HG03432 (cell line): ENCODE measurements around the gene CREBBP.

Source experiments
- ATAC-seq: cut with Tn5 transposase; IDR thresholded peaks from one replicate; pipeline ENCODE4 v1.9.1; 2021; ENCODE audit warnings: mild to moderate bottlenecking, moderate library complexity; ENCODE audit not compliant: unreplicated experiment

Gene CREBBP

DNA sequence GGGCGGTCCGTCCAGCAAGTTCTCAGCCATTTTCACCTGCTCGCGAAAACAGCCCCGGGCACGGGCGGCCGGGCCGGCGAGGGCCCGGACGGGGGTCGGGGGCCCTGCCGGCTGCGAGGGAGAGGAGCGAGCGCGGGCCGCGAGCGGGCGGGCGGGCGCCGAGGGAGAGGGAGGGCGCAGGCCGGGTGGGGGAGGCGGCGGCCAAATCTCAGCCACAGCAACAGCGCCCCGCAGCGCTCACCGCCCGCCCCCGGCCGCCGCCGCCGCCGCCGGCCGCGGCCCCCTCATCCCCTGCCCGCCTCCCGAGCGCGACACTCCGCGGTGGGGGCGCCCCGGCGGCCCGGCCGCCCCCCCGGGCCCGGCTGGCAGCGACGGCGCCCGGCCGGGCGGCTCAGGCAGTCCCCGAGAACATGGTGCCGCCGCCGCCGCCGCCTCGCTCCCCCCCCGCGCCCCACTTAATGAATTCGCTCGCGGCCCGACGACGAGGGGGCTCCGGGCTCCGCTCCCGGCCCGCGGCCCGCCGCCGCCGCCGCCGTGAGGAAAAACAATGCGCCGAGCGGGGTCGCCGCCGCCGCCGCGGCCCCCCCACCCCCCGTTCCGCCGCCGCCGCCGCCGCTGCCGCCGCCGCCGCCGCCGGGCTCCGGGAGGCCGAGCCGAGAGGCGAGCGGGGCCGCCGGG lies 487 bp downstream of the CREBBP start:
- peak; percentile 64 for ATAC-seq

GRCh38 chr16:3879258-3879886 lies 1.1 kb downstream of the CREBBP start:
- ATAC-seq: peak; percentile 22

- no peak for ATAC-seq
These were observed 1.9 kb downstream of the CREBBP start for GRCh38 chr16:3878610-3879009.

- no peak for ATAC-seq
These were observed 3.8 kb downstream of the CREBBP start for GRCh38 chr16:3876695-3877094.

- ATAC-seq: no peak
These were observed 4.4 kb downstream of the CREBBP start for GRCh38 chr16:3876160-3876559.

DNA sequence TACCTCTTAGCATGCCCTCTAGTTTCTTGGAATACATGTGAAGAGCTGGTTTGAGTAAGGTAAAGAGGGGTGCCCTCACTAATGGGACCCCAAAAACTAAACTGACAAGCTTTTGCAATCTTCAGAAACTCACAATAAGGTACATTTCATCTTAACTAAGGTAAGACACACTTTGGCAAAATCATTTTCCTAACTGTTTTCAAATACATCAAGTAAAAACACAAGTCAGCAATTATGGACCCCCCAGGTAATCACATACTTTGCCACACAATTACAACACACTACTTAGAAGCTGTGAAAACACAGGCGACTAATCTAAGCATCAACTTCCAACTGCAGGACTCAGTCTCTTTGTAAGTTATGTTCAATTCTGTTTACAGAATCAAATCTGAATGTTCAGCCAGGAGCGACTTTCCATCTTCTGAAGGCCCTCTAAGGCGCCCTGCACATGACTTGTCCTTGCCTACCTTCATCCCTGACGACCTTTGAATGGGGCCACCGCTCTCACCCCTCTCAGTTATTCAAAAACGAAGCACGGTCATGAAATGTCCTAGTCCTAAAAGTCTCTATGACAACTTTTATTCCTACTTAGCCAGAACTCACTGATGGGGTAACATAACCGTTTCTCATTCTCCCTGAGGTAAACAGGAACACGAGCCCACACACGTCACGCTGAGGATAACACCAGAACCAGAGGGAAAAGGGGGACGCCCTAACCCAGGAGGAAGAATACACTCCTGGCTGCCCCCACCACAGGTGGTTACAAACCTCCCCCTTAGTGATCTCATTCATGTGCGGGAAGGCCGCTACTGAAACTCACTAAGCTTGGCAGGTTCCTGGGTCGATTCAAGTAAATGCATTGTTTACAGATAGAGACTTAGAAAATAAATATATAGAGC lies 5.5 kb downstream of the CREBBP start:
- no peak for ATAC-seq

- no peak for ATAC-seq
These were observed 6.3 kb downstream of the CREBBP start for GRCh38 chr16:3874242-3874641.

GRCh38 chr16:3873482-3874173 lies 6.9 kb downstream of the CREBBP start:
- ATAC-seq: no peak

DNA sequence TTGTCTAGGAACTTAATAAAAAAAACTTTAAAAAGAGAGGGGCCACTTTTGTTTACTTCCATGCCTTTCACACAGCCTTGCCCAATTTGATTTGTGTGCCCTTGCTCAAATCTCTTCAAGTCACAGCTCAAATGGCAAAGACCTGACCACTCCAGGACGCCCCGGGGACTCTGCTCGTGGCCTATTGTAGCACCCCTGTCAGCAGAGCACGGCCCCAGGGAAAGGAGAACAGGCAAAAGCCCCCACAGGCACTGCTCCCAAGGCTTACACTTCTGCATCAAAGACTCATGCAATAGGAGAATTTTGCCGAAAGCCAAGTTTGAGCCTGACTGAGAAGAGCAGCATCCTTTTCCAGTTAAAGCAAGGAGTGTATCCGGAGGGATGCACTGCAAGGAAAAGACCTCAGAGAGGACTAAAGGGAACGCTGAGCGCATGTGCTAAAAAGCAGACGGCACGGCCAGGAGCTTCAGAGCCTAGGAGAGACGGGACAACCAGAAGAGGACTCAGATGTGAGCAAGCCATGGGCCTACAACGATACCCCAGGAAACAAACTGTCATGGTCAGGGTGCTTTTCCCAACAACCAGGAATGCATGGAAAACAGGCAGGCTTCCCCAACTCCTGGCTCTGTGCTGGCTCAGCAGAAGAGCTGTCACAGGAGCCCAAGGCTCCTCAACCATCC lies 8.2 kb downstream of the CREBBP start:
- ATAC-seq: no peak

GRCh38 chr16:3868967-3869366 lies 11.5 kb downstream of the CREBBP start:
- ATAC-seq: no peak

GRCh38 chr16:3868556-3868955 lies 12.0 kb downstream of the CREBBP start:
- no peak for ATAC-seq

DNA sequence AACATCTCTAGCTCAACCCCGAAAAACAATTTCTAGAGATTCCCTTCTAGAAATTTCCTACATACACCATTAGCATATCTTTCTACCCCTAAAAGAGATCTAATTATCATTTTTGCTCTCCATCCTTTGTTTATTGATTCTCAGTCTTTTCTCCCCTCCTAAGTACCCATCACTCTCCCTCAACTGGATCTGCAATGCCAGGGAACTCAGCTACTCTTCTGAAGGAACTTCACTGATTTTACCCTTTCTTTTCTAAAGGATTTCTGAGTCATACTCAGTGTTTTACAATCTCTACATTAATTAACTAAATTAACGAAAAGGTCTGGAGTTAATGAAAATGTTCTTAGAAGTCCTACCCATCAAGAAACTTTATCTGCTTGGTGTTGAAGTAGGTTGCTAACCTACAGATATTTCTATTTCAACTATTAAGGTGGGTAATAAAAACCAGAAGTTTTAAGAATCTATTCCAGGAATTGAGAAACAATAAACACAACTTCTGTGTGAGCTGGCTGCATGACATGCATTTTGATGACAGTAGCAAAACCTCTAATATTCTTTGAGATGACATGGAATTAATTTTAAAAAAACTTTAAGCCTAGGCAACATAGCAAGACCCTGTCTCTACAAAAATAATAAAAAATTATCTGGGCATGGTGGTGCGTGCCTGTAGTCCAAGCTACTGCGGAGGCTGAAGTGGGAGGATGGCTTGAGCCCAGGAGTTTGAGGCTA lies 13.6 kb downstream of the CREBBP start:
- no peak for ATAC-seq

DNA sequence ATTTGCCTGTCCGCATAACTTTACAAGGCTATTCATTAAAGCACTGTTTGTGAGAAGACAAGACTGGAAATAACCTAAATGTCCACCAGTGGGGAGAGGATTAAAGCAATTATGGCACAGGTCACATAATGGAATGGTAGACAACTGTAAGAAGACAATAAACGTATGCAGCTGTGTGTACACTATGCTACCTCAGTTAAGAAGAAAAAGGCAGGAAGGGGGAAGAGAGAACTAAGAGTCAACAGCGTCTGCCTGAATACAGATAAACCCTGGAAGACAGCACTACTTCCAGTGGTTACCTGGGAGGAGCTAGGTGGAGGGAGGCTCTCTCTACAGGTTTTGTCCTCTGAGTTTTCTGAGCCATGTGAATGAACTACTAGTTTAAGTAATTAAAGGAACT lies 15.3 kb downstream of the CREBBP start:
- ATAC-seq: no peak

GRCh38 chr16:3864562-3864961 lies 16.0 kb downstream of the CREBBP start:
- ATAC-seq: no peak

GRCh38 chr16:3863587-3863986 lies 16.9 kb downstream of the CREBBP start:
- ATAC-seq: no peak

DNA sequence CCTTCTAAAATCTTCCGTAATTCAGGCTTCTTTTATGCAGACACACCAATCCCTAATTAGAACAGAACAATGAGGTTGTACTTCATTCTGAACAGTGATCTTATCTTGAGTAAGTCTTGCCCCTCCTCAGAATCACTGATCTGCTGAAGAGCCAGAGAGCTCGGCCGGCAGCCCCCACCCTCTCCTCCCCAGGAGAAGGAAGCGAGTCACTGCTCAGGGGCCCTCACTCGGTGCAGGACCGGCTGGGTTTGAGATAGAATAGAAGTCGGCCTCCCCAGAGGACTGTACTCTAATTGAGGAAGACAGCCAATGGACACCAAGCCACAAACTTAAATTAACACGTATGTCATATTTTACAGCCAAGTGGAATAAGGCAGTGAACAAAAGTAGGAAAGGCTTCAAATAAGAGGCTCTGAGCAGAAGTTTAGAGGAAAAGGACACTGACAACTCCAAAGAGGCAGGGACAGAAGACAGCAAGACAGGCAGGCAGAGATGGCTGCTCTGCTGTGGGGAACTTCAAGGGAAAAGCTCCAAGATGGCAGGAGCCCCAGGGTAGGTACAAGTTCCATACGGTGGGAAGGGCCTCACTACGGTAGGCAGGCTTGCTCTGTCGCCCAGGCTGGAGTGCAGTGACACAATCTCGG lies 18.6 kb downstream of the CREBBP start:
- ATAC-seq: no peak

GRCh38 chr16:3859889-3860288 lies 20.6 kb downstream of the CREBBP start:
- ATAC-seq: no peak

DNA sequence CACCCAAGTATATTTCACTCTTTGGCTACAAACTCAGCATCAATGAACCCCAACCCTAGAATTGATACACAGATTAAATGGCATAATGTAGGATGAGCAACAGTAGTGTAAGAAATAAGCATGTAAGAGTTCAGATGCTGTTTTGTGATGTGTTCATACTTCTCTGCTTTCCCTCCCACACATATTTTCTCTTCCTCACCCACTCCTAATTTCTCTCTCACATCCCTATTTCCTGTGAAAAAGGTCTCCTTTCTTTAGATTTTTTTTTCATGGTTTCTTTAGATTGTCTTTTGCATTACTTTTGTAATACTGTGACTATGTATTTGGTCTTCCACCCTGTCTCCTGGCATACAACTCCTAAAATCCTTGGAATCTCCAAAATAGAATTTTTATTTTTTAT lies 21.7 kb downstream of the CREBBP start:
- no peak for ATAC-seq

DNA sequence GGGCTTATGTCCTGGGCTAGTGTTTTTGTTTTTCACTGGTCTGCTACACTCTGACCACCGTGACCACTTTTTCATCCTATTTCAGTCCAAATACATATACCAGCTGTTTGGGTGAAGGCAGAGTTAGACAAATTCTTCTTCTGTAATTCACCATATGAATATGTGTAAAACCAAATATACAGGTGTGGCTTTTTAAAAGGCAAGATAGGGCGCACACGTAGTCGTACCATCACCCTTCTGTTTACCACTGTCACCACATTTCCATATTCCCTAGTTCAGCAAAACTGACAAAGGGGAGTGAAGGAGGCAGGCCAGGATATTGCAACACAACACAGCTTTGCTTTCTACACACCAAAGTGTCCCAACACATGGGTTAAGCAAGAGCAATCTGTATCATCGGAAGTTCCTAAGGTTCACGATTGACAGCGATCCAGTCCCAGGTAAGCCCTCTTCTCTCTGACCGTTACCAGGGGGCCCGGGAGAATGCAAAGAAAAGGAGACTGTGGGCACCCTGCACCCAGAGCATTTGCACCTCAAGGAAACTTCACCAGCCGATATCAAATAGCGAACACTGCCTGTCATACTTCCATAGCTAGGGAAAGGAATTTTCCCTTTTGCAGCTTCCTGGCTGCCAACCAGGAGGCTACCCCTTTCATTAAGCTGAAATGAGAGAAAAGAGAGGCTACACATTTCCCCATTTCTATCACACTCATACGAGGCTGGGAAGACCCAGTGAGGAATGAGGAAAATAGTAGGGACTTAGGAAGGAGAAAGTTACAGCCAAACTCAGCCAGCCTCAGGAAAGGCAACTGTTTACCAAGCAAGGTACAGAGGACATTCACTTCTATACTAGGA lies 23.1 kb downstream of the CREBBP start:
- ATAC-seq: peak; percentile 48
